Measurements from ENCODE around the gene FAM168A.

The FAM168A gene

GRCh38 chr11:73423506-73423905 is 174.4 kb downstream of the FAM168A start (continued):
- TF ChIP-seq, protein P1, sequence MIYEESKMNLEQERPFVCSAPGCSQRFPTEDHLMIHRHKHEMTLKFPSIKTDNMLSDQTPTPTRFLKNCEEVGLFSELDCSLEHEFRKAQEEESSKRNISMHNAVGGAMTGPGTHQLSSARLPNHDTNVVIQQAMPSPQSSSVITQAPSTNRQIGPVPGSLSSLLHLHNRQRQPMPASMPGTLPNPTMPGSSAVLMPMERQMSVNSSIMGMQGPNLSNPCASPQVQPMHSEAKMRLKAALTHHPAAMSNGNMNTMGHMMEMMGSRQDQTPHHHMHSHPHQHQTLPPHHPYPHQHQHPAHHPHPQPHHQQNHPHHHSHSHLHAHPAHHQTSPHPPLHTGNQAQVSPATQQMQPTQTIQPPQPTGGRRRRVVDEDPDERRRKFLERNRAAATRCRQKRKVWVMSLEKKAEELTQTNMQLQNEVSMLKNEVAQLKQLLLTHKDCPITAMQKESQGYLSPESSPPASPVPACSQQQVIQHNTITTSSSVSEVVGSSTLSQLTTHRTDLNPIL (CRISPR knock-in tag; IDR thresholded peaks at IDR 0.05; ENCODE audit: low read depth): no peak
- no peak for TF ChIP-seq ZFP3 (CRISPR knock-in tag; IDR thresholded peaks at IDR 0.05)

GRCh38 chr11:73422886-73423285 is 175.0 kb downstream of the FAM168A start:
- no peak for ATAC-seq
- no peak for TF ChIP-seq PATZ1 (CRISPR knock-in tag; IDR thresholded peaks at IDR 0.05; ENCODE audit: borderline replicate concordance)
- no peak for TF ChIP-seq RARB (CRISPR knock-in tag; IDR thresholded peaks at IDR 0.05)
- TF ChIP-seq, protein P2, sequence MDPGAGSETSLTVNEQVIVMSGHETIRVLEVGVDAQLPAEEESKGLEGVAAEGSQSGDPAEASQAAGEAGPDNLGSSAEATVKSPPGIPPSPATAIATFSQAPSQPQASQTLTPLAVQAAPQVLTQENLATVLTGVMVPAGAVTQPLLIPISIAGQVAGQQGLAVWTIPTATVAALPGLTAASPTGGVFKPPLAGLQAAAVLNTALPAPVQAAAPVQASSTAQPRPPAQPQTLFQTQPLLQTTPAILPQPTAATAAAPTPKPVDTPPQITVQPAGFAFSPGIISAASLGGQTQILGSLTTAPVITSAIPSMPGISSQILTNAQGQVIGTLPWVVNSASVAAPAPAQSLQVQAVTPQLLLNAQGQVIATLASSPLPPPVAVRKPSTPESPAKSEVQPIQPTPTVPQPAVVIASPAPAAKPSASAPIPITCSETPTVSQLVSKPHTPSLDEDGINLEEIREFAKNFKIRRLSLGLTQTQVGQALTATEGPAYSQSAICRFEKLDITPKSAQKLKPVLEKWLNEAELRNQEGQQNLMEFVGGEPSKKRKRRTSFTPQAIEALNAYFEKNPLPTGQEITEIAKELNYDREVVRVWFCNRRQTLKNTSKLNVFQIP (CRISPR knock-in tag; IDR thresholded peaks at IDR 0.05; ENCODE audit: borderline replicate concordance, low read depth): no peak
- TF ChIP-seq, protein P3, sequence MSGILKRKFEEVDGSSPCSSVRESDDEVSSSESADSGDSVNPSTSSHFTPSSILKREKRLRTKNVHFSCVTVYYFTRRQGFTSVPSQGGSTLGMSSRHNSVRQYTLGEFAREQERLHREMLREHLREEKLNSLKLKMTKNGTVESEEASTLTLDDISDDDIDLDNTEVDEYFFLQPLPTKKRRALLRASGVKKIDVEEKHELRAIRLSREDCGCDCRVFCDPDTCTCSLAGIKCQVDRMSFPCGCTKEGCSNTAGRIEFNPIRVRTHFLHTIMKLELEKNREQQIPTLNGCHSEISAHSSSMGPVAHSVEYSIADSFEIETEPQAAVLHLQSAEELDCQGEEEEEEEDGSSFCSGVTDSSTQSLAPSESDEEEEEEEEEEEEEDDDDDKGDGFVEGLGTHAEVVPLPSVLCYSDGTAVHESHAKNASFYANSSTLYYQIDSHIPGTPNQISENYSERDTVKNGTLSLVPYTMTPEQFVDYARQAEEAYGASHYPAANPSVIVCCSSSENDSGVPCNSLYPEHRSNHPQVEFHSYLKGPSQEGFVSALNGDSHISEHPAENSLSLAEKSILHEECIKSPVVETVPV (CRISPR knock-in tag; IDR thresholded peaks at IDR 0.05): no peak
- TF ChIP-seq CSDC2 (CRISPR knock-in tag; IDR thresholded peaks at IDR 0.05): no peak
- TF ChIP-seq ESRRG (CRISPR knock-in tag; IDR thresholded peaks at IDR 0.05): no peak
- TF ChIP-seq BACH2 (CRISPR knock-in tag; IDR thresholded peaks at IDR 0.05; ENCODE audit: borderline replicate concordance): no peak
- no peak for TF ChIP-seq OSR1 (CRISPR knock-in tag; IDR thresholded peaks at IDR 0.05)
- TF ChIP-seq, protein P4, sequence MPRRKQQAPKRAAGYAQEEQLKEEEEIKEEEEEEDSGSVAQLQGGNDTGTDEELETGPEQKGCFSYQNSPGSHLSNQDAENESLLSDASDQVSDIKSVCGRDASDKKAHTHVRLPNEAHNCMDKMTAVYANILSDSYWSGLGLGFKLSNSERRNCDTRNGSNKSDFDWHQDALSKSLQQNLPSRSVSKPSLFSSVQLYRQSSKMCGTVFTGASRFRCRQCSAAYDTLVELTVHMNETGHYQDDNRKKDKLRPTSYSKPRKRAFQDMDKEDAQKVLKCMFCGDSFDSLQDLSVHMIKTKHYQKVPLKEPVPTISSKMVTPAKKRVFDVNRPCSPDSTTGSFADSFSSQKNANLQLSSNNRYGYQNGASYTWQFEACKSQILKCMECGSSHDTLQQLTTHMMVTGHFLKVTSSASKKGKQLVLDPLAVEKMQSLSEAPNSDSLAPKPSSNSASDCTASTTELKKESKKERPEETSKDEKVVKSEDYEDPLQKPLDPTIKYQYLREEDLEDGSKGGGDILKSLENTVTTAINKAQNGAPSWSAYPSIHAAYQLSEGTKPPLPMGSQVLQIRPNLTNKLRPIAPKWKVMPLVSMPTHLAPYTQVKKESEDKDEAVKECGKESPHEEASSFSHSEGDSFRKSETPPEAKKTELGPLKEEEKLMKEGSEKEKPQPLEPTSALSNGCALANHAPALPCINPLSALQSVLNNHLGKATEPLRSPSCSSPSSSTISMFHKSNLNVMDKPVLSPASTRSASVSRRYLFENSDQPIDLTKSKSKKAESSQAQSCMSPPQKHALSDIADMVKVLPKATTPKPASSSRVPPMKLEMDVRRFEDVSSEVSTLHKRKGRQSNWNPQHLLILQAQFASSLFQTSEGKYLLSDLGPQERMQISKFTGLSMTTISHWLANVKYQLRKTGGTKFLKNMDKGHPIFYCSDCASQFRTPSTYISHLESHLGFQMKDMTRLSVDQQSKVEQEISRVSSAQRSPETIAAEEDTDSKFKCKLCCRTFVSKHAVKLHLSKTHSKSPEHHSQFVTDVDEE (CRISPR knock-in tag; IDR thresholded peaks at IDR 0.05): no peak
- TF ChIP-seq ZNF8 (CRISPR knock-in tag; IDR thresholded peaks at IDR 0.05): no peak
- TF ChIP-seq TOX (CRISPR knock-in tag; IDR thresholded peaks at IDR 0.05; ENCODE audit: borderline replicate concordance): no peak
- no peak for TF ChIP-seq SNAI2 (CRISPR knock-in tag; IDR thresholded peaks at IDR 0.05)
- TF ChIP-seq GLIS3 (CRISPR knock-in tag; IDR thresholded peaks at IDR 0.05): no peak
- TF ChIP-seq ZNF70 (CRISPR knock-in tag; IDR thresholded peaks at IDR 0.05): no peak
- no peak for TF ChIP-seq ZNF565 (CRISPR knock-in tag; conservative IDR thresholded peaks at IDR 0.05; ENCODE audit: low read depth)

DNA sequence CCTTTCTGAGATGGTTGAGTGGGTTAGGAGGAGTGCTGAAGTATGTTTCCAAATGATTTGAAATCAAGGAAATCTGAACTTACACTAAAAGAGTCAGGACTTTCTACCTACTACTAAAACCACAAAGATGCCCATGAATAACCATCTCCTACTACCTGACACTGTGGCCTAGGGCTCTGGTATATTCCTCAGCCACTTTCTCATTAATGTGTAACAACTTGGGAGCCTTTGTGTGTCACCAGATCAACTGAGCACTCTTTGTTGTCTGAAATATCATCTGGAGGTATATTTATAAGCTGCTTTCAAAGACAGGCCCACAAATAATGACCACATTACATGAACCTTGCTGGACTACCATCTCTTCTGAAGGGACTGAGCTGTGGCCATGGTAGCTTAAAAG is 177.8 kb downstream of the FAM168A start:
- TF ChIP-seq, protein P2 (CRISPR knock-in tag; IDR thresholded peaks at IDR 0.05; ENCODE audit: borderline replicate concordance, low read depth): no peak
- no peak for TF ChIP-seq ISL1 (CRISPR knock-in tag; IDR thresholded peaks at IDR 0.05)
- TF ChIP-seq ZC3H10 (CRISPR knock-in tag; IDR thresholded peaks at IDR 0.05): no peak
- ATAC-seq: no peak
